K562 (cell line): ENCODE results near the gene DPP8. TPM values are rescaled to one million over a fixed set of nuclear protein-coding genes. Genes with fewer than 3 reads are reported as not detected.

Experiments used
- ATAC-seq: fragments of 200-7000 bp; cut with Tn5 transposase; 3 replicates; pipeline ENCODE4 v1.9.1; 2020; ENCODE audit warnings: moderate library complexity
- BruUV-seq: library from RNA; stranded (reverse); fragments of 400-500 nt; replicated peaks from 2 replicates; lab custom pipeline; 2021; lab: Mats Ljungman, UMichigan
- CTCF ChIA-PET: fragments of 300-600 bp; formaldehyde crosslinking; extraction: SDS; loops from one replicate; lab custom pipeline; 2021; ENCODE audit warnings: low intra/inter-chr PET ratio; lab: Yijun Ruan, JAX
- POLR2A ChIA-PET: fragments of 300-600, 350-650 bp; sonication (Branson Sonifier 250); formaldehyde crosslinking; extraction: SDS; loops from one replicate; lab custom pipeline; 2021; ENCODE audit warnings: antibody characterized with exemption, inconsistent platforms; lab: Yijun Ruan, JAX
- DNase-seq, 4 experiments: peaks; one replicate each; pipeline versions ENCODE4 v3.0.0 to v3.0.0-alpha.2; 2011 to 2018; ENCODE audit warnings: low spot score in 3 of 4, mixed read lengths in 3 of 4; ENCODE audit errors: extremely low read depth in 1 of 4
- FAIRE-seq: peaks from 2 replicates; lab custom pipeline; 2011; peaks lifted over from hg19 to GRCh38; lab: Jason Lieb, UNC
- H2AFZ ChIP-seq: 2 replicates; pipeline ENCODE4 v1.6.0; 2011; ENCODE audit warnings: low read depth, low read length, control low read depth, inconsistent platforms
- H3K27ac ChIP-seq: fragments of 200-600 bp; 3 replicates; pipeline ENCODE4 v1.8.0; 2011; ENCODE audit warnings: low read depth, mild to moderate bottlenecking, control low read depth, inconsistent platforms, low read length, moderate library complexity, mixed read lengths; ENCODE audit errors: extremely low read depth
- H3K27me3 ChIP-seq, 2 experiments: fragments of 300-600 bp in 1 of 2; 2 replicates in 1 of 2; 3 replicates in 1 of 2; pipeline versions ENCODE4 v1.6.0 to v1.8.0; 2011; ENCODE audit warnings: inconsistent platforms in 2 of 2, low read length in 2 of 2, mild to moderate bottlenecking in 1 of 2, mixed read lengths in 1 of 2, moderate library complexity in 1 of 2; ENCODE audit not compliant: control insufficient read depth in 2 of 2, insufficient read depth in 2 of 2
- H3K36me3 ChIP-seq: fragments of 300-600 bp; 3 replicates; pipeline ENCODE4 v1.8.0; 2011; ENCODE audit warnings: mild to moderate bottlenecking, low read length, inconsistent platforms; ENCODE audit not compliant: control insufficient read depth, insufficient read depth
- H3K4me1 ChIP-seq, 2 experiments: fragments of 200-600 bp in 1 of 2; replicated peaks in 1 of 2; 2 replicates in 1 of 2; 3 replicates in 1 of 2; pipeline versions ENCODE4 v1.5.1 to v1.8.0; 2011; ENCODE audit warnings: inconsistent platforms in 2 of 2, low read length in 2 of 2, mild to moderate bottlenecking in 1 of 2, mixed read lengths in 1 of 2, moderate library complexity in 1 of 2; ENCODE audit not compliant: control insufficient read depth in 2 of 2, insufficient read depth in 2 of 2
- H3K4me2 ChIP-seq: 2 replicates; pipeline ENCODE4 v1.6.1; 2011; ENCODE audit warnings: low read length, control low read depth, inconsistent platforms, mixed read lengths; ENCODE audit not compliant: insufficient read depth
- H3K4me3 ChIP-seq: fragments of 200-600 bp; sonication (generic), shearing (Covaris generic); 2 replicates; pipeline ENCODE4 v1.5.1; 2016; ENCODE audit warnings: control low read depth, inconsistent platforms
- H3K79me2 ChIP-seq: fragments of 200-600 bp; 3 replicates; pipeline ENCODE4 v1.8.0; 2011; ENCODE audit warnings: low read length, inconsistent platforms; ENCODE audit not compliant: control insufficient read depth, insufficient read depth
- H3K9ac ChIP-seq, 2 experiments: 2 replicates each; pipeline versions ENCODE4 v1.6.0 to v1.6.1; 2011; ENCODE audit warnings: low read depth in 2 of 2, low read length in 2 of 2, control low read depth in 1 of 2, inconsistent platforms in 1 of 2, mild to moderate bottlenecking in 1 of 2, mixed read lengths in 1 of 2; ENCODE audit not compliant: insufficient read depth in 1 of 2
- H3K9me1 ChIP-seq: one replicate; pipeline ENCODE4 v1.6.0; 2011; ENCODE audit warnings: inconsistent platforms, mild to moderate bottlenecking, low read length, moderate library complexity; ENCODE audit not compliant: control insufficient read depth, insufficient read depth
- H3K9me3 ChIP-seq: replicated peaks from 2 replicates; pipeline ENCODE4 v1.5.1; 2011; ENCODE audit warnings: low read depth, low read length, inconsistent platforms; ENCODE audit not compliant: control insufficient read depth, insufficient read depth
- H4K20me1 ChIP-seq: replicated peaks from 2 replicates; pipeline ENCODE4 v1.6.1; 2011; ENCODE audit warnings: low read length, inconsistent platforms, mixed read lengths; ENCODE audit not compliant: control insufficient read depth, insufficient read depth
- ZNF445 ChIP-seq: fragments of 250-450 bp; sonication (Bioruptor Pico); IDR thresholded peaks from 2 replicates; pipeline ENCODE4 v1.4.0; 2020; ENCODE audit warnings: low read depth, mild to moderate bottlenecking, moderate library complexity
- WGBS: fragments of 100-300 bp; shearing (Covaris generic); methylation state at CpG from one replicate; pipeline ENCODE4 v1.1.6; 2016; ENCODE audit warnings: low coverage, mixed read lengths; ENCODE audit not compliant: insufficient coverage; ENCODE audit errors: missing lambda C conversion rate; 5-methylcytosine and 5-hydroxymethylcytosine counted together
- in situ Hi-C: fragments of 300-500 bp; cut with MboI; formaldehyde crosslinking; loops from 4 replicates; pipeline ENCODE4 v1.15.0; 2018; ENCODE audit warnings: inconsistent platforms, mixed read lengths
- intact Hi-C: fragments of 100-400 bp; cut with micrococcal nuclease; formaldehyde crosslinking; loops from 2 replicates; pipeline ENCODE4 v1.14.2; 2022
- polyA plus RNA-seq, 8 experiments: library from polyadenylated mRNA; depleted of rRNA in 4 of 8; stranded (reverse) in 5 of 8; unstranded in 3 of 8; fragments of >200 nt; fragmentation: Nextera tagmentation in 2 of 8; fragmentation: Illumina TruSeq in 1 of 8; extraction: Ambion mirVana in 2 of 8; extraction: Trizol in 1 of 8; gene quantifications; 2 replicates each; pipeline versions ENCODE4 v1.2.1 to v1.2.3, GENCODE V29; 2011 to 2014; ENCODE audit warnings: inconsistent platforms in 1 of 8, missing spikeins in 1 of 8
- total RNA-seq, 7 experiments: library from RNA; depleted of rRNA in 6 of 7; stranded (reverse); fragments of >200 nt in 6 of 7; fragmentation: Illumina TruSeq in 2 of 7; extraction: Trizol in 2 of 7; gene quantifications; 2 replicates each; pipeline versions ENCODE4 v1.2.1 to v1.2.3, GENCODE V29; 2011 to 2021; ENCODE audit warnings: low replicate concordance in 1 of 7
- TF ChIP-seq, protein P1 (sequence below): sonication (generic); formaldehyde crosslinking; IDR thresholded peaks from 2 replicates; pipeline ENCODE4 v1.8.1; 2023; ENCODE audit warnings: mild to moderate bottlenecking, missing genetic modification reagents

DPP8 gene
- total and polyA plus RNA-seq, 9 of the 15 experiments (the other 6 are each of a cell fraction or from before 2014, with no cell fraction given), result 5.5 to 36.7 (median 20.7) TPM

GRCh38 chr15:65420975-65421359 lies 96.5 kb downstream of the DPP8 start:
- CTCF ChIA-PET, result no interaction called here
- TF ChIP-seq, protein P1, sequence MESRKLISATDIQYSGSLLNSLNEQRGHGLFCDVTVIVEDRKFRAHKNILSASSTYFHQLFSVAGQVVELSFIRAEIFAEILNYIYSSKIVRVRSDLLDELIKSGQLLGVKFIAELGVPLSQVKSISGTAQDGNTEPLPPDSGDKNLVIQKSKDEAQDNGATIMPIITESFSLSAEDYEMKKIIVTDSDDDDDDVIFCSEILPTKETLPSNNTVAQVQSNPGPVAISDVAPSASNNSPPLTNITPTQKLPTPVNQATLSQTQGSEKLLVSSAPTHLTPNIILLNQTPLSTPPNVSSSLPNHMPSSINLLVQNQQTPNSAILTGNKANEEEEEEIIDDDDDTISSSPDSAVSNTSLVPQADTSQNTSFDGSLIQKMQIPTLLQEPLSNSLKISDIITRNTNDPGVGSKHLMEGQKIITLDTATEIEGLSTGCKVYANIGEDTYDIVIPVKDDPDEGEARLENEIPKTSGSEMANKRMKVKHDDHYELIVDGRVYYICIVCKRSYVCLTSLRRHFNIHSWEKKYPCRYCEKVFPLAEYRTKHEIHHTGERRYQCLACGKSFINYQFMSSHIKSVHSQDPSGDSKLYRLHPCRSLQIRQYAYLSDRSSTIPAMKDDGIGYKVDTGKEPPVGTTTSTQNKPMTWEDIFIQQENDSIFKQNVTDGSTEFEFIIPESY (CRISPR knock-in tag), result peak; percentile 28; the same call in 1 of the 2 replicates
- TF ChIP-seq ZNF445 (CRISPR knock-in tag), result no peak
- TF ChIP-seq, all 486 proteins: peak for 1
- H3K9me1 ChIP-seq, result peaks cover 3% of the 10 kb centered on the region
- WGBS, result 44% methylated on average over 17 of the region's 17 CpGs
- no peak overlapping the region for H3K27ac ChIP-seq
- DNase-seq (no peak), FAIRE-seq (no peak), ATAC-seq (no peak)
- H3K36me3 ChIP-seq, result no peaks in the 10 kb centered on the region
- in situ Hi-C loops (no loop called here), intact Hi-C loops (no loop called here)
- no peaks in the 10 kb centered on the region for H3K9me3 ChIP-seq
- peaks cover 18 to 46% of the 10 kb centered on the region in 2 experiments; a peak in 3 of 5 replicates for H3K27me3 ChIP-seq
- no peak overlapping the region for H3K4me3 ChIP-seq
- H3K4me1 ChIP-seq, result peaks cover 21 to 30% of the 10 kb centered on the region in 2 experiments; a peak in 4 of 5 replicates
- H2AFZ ChIP-seq, result peak overlapping the region; percentile 21; the same call in 1 of the 2 replicates
- POLR2A ChIA-PET, result interaction anchor here (0.6 to 2.1 kb wide), 8 partner anchors 11 to 1089 kb away, joined by 3 to 6 read pairs (median 4); no protein-coding TSS in a partner anchor
- peaks cover 9% of the 10 kb centered on the region; the same call in 1 of the 2 replicates for H4K20me1 ChIP-seq
- no peaks in the 10 kb centered on the region for H3K79me2 ChIP-seq
- no peak overlapping the region for H3K4me2 ChIP-seq
- BruUV-seq, result no TSS peak
- peak overlapping the region in 1 of 2 experiments; percentile 32; a peak in 2 of 4 replicates for H3K9ac ChIP-seq
